HG02970 (cell line): ENCODE measurements around the gene MYBPH.

Source experiments
- ATAC-seq: cut with Tn5 transposase; IDR thresholded peaks from one replicate; pipeline ENCODE4 v1.9.1; 2021; ENCODE audit warnings: mild to moderate bottlenecking, moderate library complexity, moderate number of reproducible peaks; ENCODE audit not compliant: unreplicated experiment, low FRiP score

MYBPH gene

DNA sequence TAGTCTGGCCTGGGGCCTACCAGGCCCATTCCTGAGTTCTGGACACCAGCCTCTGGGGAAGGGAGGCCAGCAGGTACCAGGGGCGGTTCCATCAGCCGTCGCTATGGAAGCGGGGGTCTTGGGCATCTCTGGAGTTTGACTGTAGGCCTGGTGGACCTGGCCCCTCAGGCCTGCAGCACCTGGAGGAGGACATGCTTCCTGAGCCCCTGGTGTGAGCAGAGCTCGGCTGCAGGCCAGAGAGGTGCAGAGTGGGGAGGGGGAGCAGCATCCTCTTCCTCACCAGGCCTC lies 7.8 kb downstream of the MYBPH start:
- no peak for ATAC-seq

DNA sequence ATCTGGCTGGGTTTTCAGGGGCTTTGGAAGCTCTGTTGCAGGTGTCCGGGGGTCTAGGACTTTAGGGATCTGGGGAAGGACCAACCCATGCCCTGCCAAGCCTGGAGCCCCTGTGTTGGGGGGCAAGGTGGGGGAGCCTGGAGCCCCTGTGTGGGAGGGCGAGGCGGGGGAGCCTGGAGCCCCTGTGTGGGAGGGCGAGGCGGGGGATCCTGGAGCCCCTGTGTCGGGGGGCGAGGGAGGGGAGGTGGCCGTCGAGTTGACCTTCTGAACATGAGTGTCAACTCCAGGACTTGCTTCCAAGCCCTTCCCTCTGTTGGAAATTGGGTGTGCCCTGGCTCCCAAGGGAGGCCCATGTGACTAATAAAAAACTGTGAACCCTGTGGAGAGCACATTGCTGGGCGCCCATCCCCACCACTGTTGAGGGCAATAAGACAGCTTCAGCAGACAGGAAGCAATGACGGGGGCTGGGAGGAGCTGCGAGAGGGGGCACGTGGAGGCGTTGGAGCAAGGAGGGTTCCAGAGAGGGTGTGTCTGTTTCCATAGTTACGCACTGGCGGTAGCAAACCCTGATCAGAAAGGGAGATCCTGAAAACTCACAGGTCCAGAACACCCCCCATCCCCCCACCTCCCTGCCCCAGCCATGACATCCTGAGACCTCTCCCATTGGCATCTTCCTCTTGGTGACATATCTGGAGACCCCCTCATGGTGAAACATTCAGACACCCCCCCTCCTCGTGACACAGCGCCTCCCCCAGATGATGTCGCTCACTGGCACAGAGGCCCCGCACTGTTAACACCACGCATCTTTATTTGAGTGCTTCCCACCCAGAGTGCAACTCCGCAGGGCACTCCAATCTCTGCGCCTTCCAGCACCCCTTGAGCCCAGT lies 8.4 kb downstream of the MYBPH start:
- ATAC-seq, result no peak

- no peak for ATAC-seq
Observed at GRCh38 chr1:203166192-203166940, 9.3 kb downstream of the MYBPH start.

DNA sequence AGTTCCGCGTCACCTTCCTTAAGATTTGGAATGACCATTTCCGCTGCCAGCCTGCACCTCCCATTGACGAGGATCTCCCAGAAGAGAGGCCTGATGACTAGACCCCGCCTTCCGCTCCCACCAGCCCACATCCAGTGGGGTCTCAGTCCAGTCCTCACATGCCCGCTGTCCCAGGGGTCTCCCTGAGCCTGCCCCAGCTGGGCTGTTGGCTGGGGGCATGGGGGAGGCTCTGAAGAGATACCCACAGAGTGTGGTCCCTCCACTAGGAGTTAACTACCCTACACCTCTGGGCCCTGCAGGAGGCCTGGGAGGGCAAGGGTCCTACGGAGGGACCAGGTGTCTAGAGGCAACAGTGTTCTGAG lies 9.8 kb downstream of the MYBPH start:
- no peak for ATAC-seq

GRCh38 chr1:203165101-203165799 lies 10.4 kb downstream of the MYBPH start:
- no peak for ATAC-seq

- no peak for ATAC-seq
Observed at GRCh38 chr1:203163891-203164635, 11.6 kb downstream of the MYBPH start.

DNA sequence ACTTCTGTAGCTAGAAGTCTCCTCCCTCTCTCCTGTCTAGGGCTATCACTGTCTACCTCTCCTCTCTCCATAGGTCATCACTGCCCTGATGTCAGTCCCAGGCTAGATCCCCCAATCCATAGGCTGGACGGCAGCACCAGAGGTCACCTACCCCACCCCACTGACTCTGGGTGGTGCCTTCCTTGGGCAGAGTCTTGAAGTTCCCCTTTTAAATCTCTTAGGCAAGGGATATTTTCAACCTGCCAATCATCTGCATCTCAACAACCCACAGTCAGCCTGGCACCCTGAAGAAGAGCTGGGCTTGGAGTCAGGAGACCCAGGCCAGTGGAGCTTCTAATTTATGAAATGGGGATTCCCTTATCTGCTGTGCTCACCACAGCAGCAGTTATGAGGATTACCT lies 13.2 kb downstream of the MYBPH start:
- ATAC-seq, result no peak

GRCh38 chr1:203161703-203162102 lies 13.9 kb downstream of the MYBPH start:
- no peak for ATAC-seq

DNA sequence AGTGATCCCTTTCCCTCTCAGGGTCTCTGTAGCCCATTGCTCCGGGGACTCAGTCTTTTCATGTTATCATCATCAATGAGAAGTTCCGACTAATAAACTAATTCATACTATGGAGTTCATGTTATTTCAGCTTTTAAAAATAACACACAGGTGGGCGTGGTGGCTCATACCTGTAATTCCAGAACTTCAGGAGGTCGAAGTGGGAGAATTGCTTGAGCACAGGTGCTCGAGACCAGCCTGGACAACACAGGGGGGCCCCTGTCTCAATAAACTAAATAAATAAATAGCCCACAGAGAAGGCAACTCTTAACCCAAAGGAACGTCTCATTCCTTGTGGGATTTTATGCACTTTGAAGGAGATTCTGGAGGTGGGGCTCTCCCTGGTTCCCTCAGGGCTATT lies 14.5 kb downstream of the MYBPH start:
- ATAC-seq, result no peak

DNA sequence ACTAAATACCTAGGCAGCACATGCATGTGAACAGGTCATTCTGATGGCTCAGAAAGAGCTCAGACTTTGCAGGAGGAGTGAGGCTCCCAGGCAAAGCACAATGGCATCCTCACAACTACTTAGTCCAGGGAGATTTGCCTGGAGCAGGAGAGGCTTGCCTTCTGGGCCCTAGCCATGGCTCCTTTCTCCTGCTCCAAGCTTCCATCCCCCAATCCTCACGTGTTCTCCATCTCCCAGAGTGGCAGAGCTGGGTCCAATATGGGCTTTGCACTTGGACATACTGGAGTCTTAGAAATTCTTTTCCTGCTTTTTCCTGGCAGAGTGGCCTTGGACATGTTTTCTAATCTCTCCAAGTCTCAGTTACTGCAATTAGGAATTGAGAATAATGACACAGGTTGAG lies 15.8 kb downstream of the MYBPH start:
- ATAC-seq, result no peak

GRCh38 chr1:203158960-203159665 lies 16.5 kb downstream of the MYBPH start:
- no peak for ATAC-seq

DNA sequence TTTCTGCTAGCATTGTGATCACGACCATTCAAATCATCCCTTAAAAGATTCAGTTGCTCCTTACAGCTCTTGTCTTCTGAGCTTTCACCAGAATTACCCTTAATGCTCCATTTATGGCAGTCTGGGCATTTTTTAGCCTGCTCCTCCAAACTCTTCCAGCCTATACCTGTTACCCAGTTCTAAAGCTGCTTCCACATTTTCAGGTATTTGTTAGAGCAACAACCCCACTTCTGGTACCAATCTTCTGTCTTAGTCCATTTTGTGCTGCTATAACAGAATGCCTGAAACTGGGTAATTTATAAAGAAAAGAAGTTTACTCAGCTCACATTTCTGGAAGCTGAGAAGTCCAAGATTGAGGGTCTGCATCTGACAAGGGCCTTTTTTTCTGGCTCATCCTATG lies 17.2 kb downstream of the MYBPH start:
- no peak for ATAC-seq

GRCh38 chr1:203156280-203156679 lies 19.3 kb downstream of the MYBPH start:
- ATAC-seq, result no peak

- no peak for ATAC-seq
Observed at GRCh38 chr1:203153989-203154821, 21.4 kb downstream of the MYBPH start.

- no peak for ATAC-seq
Observed at GRCh38 chr1:203153051-203153988, 22.3 kb downstream of the MYBPH start.

- no peak for ATAC-seq
Observed at GRCh38 chr1:203152158-203153034, 23.2 kb downstream of the MYBPH start.
